Right renal pelvis (tissue), 4 donors: ENCODE measurements around the gene ENTHD1. TPM values are rescaled to one million over a fixed set of nuclear protein-coding genes. Genes with fewer than 3 reads are reported as not detected.

Experiments used
- DNase-seq, 4 donors: peaks; one replicate each; pipeline ENCODE4 v3.0.0-alpha.2; 2013; ENCODE audit warnings: low read depth in 4 of 4, low spot score in 3 of 4, missing footprints in 1 of 4
- polyA plus RNA-seq, 4 donors: library from polyadenylated mRNA; unstranded; fragments of 120-200 nt; gene quantifications; one replicate each; pipeline ENCODE4 v1.2.1, GENCODE V29; 2013; ENCODE audit not compliant: insufficient read length in 4 of 4

ENTHD1 gene
- polyA plus RNA-seq, 4 donors, result 0.01 TPM; not detected in 3

DNA sequence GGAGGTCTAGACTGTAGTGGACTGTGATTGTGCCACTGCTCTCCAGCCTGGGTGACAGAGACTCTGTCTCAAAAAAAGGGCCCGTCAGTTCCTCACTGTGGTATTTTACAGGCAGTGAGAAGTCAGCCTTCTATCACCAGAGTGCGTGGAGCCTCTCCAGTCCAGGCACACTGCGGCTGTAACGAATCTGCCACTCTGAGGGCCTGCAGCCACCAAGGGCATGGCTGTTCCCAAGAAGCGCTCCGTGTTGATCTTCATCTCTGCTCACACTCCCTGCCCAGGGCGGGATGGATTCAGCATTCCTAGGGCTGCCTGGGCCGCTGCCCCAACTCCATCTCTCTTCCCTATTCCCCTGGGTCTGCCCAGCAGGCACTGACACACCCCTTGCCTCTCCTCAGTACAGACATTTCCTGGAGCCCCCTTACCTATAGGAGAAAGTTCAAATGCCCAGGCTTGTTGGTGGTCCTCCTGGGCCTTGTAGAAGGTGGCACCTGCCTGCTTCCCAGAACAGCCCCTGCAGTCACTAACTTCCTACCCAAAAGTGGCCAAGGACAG lies 174.6 kb downstream of the ENTHD1 start:
- no peak for DNase-seq

DNA sequence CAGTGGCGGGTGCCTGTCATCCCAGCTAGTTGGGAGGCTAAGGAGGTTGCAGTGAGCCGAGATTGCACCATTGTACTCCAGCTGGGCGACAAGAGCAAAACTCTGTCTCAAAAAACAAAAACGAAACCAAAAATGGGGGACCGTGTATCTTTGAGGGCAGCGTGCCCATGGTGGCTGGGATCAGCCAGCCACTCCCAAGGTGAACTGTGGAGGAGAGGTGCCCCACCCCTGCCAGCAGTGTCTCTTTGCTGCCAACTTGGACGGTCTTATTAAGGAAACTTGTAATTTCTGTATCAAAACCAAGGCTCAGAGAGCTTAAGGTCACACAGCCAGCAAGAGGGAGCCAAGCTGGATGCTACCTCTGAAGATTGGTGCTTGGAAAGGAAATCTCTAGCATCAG lies 175.4 kb downstream of the ENTHD1 start:
- no peak for DNase-seq

DNA sequence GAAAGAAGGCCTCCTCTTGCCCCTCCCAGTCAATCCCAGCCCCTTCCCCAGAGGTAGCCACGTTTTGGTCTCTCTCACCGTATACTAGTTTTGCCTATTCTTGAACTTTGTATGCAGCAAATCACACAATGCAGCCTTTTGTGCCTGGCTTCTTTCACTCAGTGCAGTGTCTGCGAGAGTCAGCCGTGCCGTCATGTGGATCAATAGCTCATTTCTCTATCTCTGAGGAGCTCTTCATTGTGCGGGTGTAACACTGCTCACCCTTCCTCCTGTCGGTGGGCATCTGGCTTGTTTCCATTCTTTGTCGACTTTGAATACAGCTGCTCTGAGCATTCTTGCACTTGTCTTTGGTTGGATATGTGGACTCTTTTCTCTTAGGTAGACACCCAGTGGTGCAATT lies 176.5 kb downstream of the ENTHD1 start:
- no peak for DNase-seq

DNA sequence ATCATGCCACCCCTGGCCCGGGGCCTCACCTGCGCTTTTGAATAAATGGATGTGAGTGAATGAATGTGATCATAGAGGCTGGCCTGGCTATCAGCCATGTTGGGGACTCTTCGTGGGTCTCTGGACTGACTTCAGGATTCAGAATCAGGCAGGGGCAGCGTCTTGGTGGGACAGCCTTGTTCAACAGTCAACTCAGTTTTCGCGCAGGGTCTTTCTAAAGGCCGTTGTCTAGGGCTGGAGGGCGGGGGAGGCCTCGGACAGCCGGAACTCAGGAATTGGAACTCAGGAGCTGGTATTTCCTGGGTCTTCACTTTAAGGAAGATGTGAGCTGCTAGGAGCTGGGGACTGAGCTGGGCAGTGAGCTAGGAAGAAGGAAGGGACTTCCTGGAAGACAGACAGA lies 177.0 kb downstream of the ENTHD1 start:
- DNase-seq, result no peak

DNA sequence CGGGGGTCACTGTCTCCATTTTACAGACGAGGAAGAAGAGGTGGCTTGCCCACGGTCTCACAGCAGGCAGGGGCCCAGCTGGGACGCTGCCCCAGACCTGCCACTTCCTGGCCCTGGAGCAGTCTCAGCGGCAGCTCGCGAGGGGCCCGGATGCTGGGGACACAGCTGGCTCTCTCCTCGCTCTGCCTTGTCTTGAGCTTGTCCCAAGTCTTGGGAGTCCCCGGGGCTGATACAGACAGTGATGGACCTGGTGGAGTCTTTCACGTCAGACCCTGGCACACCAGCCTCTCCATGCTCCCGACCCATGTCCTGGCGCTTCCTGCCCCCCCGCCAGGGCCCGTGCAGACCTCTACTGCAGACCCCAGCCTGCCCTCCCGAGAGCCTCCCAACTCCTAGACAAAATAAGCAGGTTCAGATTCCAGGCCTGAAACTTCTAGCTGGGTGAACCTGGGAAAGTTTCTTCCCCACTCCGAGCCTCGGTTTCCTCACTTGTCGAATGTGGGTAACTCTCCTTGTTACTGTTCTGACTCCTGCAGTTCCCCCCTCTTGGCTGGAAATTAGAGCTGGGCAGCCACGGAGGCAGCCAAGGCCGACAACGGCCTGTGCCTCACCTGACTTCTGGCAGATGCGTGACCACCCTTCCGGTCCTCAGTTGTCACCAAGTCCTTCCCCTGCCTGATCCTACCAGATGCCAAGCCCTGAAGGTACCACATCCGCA lies 177.6 kb downstream of the ENTHD1 start:
- DNase-seq, result no peak

DNA sequence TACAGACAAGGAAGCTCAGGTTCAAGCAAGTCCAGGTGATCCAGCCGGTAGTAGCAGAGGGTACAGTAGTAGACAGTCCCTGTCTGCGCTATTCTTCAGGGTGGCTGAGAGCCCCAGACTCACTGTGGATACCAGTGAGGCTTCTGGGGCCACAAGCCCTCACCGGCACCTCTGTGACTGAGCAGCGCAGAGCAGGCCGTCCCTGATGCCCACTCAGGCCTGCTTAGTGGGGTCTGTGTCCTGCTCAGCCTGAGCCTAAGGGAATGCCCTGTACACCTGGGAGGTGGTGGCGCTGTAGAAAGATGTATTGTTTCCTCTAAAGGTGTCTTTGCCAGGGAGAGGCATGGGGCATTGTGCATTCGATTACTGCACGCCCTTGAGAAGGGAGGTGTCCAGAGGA lies 179.2 kb downstream of the ENTHD1 start:
- DNase-seq, result no peak

DNA sequence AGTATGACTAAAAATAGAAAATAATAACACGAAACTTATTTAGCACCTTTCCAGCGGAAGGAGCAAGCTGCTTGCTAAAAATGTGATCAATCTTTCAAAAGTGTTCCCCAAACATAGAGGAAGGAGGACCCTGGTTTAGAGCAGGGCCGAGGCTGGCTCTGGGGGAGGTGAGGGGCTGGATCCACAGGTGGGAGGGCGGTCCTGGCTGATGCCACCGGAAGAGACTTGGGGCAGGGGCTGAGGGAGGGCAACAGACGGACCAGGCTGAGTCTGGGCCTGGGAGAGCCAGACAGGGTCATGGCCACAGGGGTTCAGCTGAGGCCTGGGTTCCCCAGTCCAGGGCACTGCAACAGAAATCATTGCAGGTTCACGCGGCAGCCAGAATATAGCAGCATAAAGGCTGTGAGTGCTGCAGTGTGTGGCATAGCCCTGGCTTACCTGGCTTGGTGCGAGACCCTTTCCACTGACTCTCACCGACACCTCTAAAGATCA lies 179.7 kb downstream of the ENTHD1 start:
- DNase-seq, result no peak

DNA sequence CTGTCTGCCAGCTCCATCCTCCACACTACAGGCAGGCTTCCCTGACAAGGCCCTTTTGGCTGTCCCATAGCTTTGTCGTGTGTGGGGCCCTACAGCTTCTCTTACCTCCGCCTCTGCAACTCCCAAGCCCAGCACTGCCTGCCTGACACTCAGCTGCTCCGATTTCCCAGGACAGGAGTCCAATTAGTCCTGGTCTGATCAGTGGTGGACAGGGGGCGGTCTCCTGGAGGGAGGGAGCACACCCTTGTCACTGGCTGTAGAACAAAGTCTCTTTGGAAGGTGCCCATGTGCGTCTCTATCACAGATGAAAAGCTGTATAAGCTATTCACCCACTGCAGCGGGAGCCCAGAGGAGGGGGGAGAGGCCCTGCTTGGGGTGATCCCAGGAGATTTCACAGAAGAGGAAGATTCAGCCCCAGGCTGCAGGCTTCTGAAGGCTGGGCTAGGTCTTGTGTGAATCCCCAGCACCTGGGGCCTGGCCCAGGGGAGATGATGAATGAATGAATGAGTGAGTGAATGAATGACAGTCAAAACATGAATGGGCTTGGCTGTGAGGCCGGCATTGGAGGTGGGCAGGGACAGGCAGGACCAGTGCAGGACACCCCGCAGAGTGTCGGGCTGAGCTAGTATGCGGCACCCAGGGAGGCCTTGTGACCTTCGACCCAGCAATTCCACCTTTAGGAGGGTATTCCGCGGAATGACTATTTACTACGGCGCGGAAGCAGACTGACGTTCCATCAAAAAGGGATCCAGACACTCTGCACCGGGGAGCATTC lies 180.6 kb downstream of the ENTHD1 start:
- DNase-seq, result no peak

DNA sequence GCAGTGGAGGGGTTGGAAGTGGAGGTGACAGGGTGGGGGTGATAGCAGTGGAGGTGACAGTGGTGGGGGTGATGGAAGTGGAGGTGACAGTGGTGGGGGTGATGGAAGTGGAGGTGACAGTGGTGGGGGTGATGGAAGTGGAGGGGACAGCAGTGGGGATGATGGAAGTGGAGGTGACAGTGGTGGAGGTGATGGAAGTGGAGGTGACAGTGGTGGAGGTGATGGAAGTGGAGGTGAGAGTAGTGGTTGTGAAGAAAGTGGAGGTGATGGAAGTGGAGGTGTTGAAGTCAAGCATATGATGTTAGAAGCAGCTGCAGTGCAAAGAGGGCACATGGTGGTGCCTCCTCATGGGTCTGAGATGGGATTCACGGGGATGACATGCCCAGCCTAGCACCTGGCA lies 181.5 kb downstream of the ENTHD1 start:
- no peak for DNase-seq

DNA sequence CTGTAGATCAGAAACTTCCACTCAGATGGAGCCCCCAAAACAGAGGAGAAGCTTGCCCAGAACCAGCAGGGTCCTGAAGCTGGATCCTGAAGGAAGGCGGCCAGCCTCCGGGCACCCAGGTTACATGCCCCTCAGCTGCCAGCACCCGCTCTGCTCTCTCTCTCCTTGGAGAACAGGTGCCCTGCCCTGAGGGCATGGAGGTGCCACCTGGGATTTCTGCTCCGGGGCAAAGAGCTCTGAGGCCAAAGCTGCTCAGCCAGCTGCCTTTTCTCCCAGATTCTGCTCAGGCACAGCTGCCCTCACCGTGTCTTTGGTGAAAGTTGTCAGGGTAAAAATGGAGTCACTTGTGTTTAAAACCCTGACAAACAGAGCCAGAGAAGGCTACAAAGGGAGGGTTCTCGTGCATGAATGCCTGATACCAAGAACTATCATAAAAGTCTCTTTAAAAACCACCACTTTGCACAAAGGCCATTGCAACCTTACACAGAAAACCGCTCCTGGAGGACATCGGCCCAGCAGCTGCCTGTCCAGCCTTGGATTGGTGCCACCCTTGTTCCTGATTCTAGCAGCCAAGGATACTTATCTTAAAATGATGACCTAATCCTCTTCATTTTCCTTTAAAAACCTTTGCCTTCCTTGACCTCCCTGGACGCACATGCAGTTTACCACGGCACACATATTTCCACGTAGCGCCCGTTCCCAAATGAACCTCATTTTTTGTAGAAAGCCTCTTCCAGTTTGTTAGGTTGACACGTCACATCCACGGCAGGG lies 183.0 kb downstream of the ENTHD1 start:
- DNase-seq, result no peak

DNA sequence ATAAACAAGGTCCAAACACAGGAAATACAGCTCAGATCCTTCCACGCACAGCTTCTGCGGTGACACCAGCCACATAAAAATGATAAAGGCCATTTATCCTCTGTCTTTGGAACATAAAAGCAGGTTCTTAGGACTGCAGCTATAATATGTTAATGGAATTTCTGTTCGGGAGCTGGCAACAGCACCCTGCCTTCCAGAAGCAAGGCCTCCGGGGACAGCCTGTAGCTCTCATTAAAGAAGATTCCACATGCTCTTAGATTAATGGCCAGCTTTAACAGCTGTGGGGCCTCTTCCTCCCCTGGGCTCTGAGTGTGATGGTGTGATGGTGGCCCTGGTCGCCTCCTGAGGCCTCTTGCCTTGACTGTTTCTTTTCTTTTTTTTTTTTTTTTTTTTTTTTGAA lies 185.7 kb downstream of the ENTHD1 start:
- DNase-seq, result no peak

DNA sequence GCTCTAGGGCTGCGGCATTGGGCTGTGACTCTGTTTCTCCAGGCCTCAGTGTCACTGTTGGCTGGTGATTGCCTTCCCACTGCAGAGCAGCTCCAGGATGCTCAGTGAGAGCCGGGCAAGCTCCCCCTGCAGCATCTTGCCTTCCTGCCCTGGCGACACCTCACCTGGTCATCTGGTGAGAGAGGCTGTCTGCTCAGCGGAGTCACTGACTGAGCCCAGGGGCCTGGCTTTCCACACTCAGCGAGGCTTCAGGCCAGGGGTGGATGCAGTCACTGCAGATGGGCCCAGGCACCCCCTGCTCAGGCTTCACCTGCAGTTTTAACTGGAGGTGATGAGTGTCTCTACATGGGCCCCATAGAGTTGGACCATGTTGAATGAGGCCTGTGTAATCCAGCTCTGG lies 186.2 kb downstream of the ENTHD1 start:
- DNase-seq, result no peak

DNA sequence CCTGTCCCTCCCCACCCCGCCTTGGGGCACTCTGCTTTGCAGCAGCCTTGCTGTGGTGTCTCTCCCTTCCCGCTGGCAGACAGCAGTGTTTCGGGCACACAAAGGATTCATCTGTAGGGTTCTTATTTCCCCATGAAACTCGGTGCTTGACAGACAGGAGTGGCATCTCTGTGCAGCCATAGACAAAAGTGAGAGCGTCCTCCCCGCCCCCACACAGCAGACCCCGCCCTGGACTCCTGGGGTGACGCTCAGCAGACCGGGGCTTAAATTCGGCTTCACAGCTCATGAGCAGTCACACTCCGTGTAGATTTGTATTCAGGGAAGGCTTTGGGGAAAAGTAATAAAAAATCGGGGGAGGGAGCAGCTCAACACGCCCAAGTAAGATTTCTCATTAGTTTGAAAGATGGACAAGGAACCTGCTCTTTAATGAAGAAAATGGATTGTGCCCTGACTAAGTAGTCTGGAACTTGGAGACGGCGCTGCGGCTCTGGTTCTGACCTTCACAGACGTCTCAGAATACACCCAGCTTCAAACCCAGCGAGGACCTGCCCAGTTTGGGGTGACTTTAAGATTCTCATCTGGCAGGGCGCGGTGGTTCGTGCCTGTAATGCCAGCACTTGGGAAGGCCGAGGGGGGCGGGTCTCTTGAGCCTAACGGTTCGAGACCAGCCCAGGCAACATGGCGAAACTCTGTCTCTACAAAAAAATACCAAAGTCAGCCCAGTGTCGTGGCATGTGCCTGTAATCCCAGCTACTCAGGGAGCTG lies 187.0 kb downstream of the ENTHD1 start:
- no peak for DNase-seq

DNA sequence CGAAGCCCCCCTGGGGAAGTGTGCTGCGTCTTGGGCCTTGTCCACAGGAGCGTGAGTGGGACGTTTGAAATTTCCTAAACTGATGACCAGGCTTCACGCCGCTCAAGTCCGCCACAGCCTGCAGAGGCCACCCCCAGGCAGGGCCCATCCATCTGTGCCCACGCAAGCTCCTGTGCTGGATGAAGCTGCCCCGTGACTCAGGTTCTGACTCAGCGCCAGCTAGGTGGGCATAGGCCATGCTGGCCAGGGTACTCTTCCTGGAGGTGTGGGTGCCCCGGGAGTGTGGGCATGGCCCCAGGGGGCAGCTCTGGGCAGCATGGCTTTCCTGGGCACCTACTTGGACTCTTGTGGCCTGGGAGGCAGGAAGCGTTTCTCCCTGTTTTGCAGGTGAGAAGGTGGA lies 188.2 kb downstream of the ENTHD1 start:
- no peak for DNase-seq

DNA sequence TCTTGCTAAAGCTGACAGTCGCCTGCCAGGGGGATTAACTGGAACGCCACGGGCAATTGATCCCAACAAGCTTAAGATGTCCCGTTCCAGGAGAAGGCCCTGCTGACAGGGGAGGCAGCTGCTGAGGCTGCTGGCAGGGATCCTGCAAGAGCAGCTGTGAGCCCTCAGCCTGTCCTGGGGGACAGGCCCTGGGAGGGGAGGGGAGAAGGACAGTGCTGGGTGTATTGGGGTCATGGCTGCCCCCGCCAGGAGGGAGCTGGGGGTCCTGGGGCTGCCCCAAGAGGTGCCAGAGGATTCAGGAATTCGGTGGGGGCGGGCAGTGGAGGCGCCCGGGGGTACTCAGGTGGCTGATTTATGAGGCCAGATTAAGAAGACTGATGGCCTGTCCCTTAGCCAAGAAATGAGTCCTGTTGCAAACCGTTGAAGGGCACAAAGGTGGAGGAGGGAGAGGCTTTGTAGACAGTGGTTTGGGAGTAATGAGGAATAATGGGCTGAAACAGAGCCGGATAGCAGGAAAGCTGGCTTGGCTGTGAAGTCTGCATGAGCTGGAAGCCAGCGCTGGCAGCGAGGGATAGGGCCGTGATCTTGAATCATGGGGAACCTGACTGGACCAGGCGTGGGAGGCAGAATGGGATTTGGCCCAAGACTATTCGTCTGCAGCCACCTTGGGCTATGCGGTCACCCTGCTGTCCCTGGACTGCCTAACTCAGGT lies 189.5 kb downstream of the ENTHD1 start:
- DNase-seq, result peak; percentile 56 to 78 (median 66)

DNA sequence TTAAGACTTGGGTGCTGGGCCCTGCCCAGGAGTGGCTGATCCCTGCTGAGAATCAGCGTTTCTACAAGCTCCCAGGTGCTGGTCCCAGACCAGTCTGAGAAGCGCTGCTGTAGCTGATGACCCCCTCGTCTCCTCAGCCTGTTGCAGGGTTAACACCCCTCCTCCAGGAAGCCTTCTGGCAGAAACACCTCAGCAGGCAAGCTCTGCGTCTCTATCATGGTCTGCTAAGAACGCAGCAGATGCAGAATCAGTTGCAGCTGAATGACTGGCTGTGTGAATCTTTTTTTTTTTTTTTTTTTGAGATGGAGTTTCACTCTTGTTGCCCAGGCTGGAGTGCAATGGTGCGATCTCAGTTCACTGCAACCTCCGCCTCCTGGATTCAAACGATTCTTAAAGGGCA lies 190.5 kb downstream of the ENTHD1 start:
- DNase-seq, result no peak

DNA sequence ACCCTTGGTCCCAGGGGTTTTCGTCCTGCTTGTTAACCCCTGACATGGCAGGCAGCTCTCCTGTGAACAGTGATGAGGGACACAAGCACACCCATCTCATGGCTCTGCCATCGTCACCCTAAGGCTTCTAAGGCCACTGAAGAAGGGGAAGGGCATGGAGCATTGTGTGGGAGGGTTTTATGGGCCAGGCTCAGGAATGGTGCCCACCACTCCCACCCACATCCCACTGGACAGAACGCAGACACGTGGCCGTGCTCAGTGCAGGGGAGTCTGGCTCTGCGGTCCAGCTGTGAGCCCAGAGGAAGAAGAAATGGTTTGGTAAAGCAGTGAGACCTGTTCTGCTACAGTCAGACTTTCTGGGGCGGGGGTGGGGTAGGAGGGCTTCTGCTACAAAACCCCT lies 193.0 kb downstream of the ENTHD1 start:
- DNase-seq, result no peak

DNA sequence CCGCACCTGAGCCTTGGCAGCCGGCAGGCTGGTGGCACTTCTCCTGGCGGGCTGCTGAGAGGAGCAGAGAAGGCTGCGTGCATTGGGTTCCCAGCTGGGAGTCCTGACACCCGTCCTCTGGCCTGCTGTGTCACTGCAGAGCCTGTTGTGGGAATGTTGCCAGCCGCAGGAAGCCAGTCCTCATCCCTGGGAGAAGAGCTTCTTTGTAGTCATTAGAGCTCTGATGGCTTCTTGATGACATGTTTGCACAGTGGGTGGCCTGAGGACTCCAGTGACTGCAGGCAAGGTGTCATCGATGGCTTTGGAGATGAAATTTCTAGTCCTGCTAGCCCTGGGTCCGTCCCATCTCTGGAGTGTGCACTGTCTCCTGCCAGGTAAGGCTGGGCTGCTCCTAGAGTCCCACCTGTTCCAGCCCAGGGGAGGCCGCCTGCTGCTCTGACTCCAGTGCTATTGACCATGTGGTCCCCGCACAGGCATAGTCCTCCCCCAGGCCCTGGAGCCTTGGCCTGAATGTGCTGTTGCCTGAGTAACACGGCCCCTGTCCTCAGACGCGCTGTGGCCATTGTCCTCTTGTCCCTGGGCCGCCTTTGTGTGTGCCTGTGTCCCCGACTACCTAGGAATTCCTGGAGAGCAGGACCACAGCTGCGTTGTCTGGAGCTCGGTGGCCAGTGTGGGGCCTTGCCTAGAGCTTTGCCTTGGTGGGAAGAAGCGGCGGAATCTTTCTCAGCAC lies 193.8 kb downstream of the ENTHD1 start:
- DNase-seq, result no peak
